Stimulated activated CD4-positive, alpha-beta T cell treated with anti-CD3 and anti-CD28 coated beads, Interleukin-1b, Interleukin-23, amount 100 ng/mL, for 4 hours (primary cell): ENCODE results near the gene MFSD1.
A peak's percentile ranks its signal among the peaks of the same experiment; 100 is the strongest.

Experiments used
- DNase-seq, 2 donors: peaks; one replicate each; pipeline ENCODE4 v3.0.0-alpha.2; 2020; ENCODE audit warnings: low read depth in 2 of 2

Gene MFSD1

GRCh38 chr3:158801696-158802408 lies at the start of gene MFSD1:
Gene MFSD1 (plus strand): TSS chr3:158802054. CDS start chr3:158802153, 99 bp downstream.
- DNase-seq, result peak; percentile 70 to 80

- no peak for DNase-seq
These were observed 48.0 kb upstream of the MFSD1 start for GRCh38 chr3:158753854-158754253.

GRCh38 chr3:158755421-158755820 lies 46.4 kb upstream of the MFSD1 start:
- no peak for DNase-seq

- no peak for DNase-seq
These were observed 40.5 kb upstream of the MFSD1 start for GRCh38 chr3:158761350-158761749.

- DNase-seq, result no peak
These were observed 39.2 kb upstream of the MFSD1 start for GRCh38 chr3:158762701-158763100.

- DNase-seq, result no peak
These were observed 38.4 kb upstream of the MFSD1 start for GRCh38 chr3:158763421-158763820.

- no peak for DNase-seq
These were observed 36.2 kb upstream of the MFSD1 start for GRCh38 chr3:158765518-158766205.

- no peak for DNase-seq
These were observed 35.5 kb upstream of the MFSD1 start for GRCh38 chr3:158766364-158766763.

GRCh38 chr3:158768361-158768787 lies 33.5 kb upstream of the MFSD1 start:
- DNase-seq, result no peak

GRCh38 chr3:158768881-158769543 lies 32.8 kb upstream of the MFSD1 start:
- DNase-seq, result no peak

GRCh38 chr3:158769549-158769948 lies 32.3 kb upstream of the MFSD1 start:
- DNase-seq, result no peak

- no peak for DNase-seq
These were observed 31.7 kb upstream of the MFSD1 start for GRCh38 chr3:158769952-158770740.

- no peak for DNase-seq
These were observed 31.0 kb upstream of the MFSD1 start for GRCh38 chr3:158770741-158771350.

- no peak for DNase-seq
These were observed 30.3 kb upstream of the MFSD1 start for GRCh38 chr3:158771577-158771976.

- DNase-seq, result no peak
These were observed 29.9 kb upstream of the MFSD1 start for GRCh38 chr3:158771982-158772381.

GRCh38 chr3:158773166-158773565 lies 28.7 kb upstream of the MFSD1 start:
- DNase-seq, result no peak

GRCh38 chr3:158773845-158774830 lies 27.7 kb upstream of the MFSD1 start:
- no peak for DNase-seq

GRCh38 chr3:158774965-158775364 lies 26.9 kb upstream of the MFSD1 start:
- DNase-seq, result no peak

GRCh38 chr3:158775426-158776410 lies 26.1 kb upstream of the MFSD1 start:
- DNase-seq, result no peak
